ENCODE measurements around the gene GEMIN2.
"Not testable (repeated sequence)": the region's sequence is repeated elsewhere in the genome, so short reads cannot be mapped to it uniquely, and the experiment has no call there.

The GEMIN2 gene

DNA sequence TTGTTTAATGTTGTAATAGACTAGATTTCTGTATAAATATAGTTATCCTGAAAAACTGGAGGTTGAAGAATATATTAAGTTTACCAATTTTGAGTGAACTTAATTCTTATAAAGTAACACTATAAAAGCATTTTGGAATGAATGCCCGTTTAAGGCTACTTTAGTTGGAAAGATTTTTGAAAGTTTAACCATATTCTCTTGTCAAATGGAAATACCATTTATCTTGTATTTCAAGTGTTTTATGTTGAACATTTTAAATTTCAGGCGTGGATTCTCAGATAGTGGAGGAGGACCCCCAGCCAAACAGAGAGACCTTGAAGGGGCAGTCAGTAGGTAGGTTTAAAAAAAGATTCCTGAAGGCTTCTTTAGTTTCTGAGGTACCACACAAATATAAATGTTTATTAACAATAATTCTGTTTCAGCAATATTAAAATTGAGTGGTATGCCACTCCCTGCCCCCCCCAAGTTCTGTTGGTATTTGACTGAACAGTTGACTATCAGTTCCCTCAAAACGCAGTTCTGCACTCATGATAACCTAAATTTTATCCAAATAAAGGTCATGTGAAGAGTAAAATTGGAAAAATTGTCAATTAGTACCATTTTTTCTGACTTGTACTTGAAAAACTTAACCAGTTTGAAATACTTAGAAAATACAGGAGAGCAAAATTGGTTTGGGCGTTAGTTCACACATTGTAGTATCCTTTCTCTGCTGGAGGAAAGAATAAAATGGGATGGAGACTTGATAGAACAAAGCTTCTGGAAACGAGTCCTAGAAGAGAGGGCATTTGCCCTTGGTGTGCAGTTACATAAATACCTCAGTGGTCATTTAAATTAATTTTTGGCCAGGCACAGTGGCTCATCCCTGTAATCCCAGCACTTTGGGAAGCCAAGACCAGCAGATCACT, 62.4 kb downstream of the GEMIN2 start:
- DNase-seq (ENCODE audit: low read depth), result no peak

DNA sequence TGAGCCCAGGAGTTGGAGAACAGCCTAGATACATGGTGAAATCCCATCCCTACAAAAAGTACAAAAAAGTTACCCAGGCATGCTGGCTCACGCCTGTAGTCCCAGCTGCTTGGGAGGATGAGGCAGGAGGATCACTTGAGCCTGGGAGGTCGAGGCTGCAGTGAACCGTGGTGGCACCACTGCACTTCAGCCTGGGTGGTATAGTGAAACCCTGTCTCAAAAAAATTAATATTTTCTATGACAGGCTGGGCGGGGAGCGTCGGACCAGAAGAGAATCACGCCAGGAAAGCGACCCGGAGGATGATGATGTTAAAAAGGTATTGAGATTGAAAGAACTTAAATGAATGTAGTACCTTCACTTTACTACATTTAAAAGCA, 63.0 kb downstream of the GEMIN2 start:
- no peak for DNase-seq (ENCODE audit: low read depth)

DNA sequence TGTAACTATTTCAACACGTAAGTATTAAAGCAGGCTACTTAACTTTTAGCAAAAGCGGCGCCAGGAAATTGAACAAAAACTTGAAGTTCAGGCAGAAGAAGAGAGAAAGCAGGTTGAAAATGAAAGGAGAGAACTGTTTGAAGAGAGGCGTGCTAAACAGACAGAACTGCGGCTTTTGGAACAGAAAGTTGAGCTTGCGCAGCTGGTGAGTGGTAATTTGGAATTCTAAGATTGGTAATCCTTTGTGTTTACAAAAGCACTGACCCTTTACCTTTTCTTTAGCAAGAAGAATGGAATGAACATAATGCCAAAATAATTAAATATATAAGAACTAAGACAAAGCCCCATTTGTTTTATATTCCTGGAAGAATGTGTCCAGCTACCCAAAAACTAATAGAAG, 64.9 kb downstream of the GEMIN2 start:
- no peak for DNase-seq (ENCODE audit: low read depth)

DNA sequence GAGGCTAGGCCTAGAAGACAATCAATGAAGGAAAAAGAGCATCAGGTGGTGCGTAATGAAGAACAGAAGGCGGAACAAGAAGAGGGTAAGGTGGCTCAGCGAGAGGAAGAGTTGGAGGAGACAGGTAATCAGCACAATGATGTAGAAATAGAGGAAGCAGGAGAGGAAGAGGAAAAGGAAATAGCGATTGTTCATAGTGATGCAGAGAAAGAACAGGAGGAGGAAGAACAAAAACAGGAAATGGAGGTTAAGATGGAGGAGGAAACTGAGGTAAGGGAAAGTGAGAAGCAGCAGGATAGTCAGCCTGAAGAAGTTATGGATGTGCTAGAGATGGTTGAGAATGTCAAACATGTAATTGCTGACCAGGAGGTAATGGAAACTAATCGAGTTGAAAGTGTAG, 66.4 kb downstream of the GEMIN2 start:
- no peak for DNase-seq (ENCODE audit: low read depth)

DNA sequence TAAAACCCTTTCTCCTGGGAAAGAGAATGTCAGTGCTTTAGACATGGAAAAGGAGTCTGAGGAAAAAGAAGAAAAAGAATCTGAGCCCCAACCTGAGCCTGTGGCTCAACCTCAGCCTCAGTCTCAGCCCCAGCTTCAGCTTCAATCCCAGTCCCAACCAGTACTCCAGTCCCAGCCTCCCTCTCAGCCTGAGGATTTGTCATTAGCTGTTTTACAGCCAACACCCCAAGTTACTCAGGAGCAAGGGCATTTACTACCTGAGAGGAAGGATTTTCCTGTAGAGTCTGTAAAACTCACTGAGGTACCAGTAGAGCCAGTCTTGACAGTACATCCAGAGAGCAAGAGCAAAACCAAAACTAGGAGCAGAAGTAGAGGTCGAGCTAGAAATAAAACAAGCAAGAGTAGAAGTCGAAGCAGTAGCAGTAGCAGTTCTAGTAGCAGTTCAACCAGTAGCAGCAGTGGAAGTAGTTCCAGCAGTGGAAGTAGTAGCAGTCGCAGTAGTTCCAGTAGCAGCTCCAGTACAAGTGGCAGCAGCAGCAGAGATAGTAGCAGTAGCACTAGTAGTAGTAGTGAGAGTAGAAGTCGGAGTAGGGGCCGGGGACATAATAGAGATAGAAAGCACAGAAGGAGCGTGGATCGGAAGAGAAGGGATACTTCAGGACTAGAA, 67.0 kb downstream of the GEMIN2 start:
- DNase-seq (ENCODE audit: low read depth), result no peak

DNA sequence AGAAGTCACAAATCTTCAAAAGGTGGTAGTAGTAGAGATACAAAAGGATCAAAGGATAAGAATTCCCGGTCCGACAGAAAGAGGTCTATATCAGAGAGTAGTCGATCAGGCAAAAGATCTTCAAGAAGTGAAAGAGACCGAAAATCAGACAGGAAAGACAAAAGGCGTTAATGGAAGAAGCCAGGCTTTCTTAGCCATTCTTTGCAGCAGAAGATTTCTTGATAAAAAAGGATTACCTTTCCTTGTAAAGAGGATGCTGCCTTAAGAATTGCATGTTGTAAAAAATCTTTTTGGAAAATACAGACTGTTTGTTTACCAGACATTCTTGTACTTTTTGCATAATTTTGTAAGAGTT, 67.5 kb downstream of the GEMIN2 start:
- DNase-seq (ENCODE audit: low read depth), result no peak

DNA sequence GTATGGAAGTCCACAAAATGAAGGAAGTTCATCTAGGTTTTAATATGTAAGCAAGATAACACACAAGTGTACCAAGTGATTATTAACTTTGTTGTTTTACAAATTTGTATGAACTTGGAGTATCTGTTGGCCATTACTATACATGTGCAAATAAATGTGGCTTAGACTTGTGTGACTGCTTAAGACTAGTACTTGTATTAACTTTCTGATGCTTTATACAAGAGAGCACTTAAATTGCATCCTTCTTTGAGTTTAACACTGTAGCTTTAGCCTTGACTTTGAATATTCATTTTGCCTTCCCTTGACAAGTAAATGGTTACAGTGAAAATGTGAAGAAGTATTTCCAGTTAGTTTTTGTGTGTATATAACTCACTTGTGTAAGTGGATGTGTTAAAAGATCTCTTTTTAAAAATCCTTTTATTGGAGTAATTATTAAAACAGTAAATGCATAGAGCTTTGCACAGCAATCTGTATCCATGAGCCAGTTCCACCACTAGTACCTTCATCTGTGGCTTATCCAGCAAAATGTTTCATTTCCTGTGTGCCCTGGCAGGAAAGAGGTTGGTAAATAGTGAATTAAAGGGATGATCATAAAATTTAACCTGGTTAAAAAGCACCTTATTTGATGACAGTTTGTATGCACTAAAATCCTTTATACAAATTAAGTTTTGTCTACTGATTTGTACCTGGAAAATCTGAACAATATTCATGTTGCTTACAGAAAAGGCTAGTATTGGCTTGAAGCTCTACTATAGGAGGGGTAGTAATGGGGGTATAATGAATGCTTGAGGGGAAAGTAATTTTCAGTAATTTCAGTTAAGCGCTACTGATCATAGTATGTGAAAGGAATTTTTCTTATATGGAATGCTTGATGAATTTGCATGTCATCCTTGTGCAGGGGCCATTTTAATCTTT, 68.9 kb downstream of the GEMIN2 start:
- no peak for DNase-seq (ENCODE audit: low read depth)

DNA sequence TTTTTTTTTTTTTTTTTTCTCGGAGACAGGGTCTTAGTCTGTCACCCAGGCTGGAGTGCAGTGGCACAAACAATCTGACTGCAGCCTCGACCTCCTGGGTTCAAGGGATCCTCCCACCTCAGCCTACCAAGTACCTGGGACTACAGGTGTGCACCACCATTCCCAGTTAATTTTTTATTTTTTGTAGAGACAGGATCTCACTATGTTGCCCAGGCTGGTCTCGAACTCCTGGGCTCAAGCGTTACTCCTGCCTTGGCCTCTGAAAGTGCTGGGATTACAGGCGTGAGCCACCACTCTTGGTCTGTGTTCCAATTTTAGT, 69.5 kb downstream of the GEMIN2 start:
- DNase-seq (ENCODE audit: low read depth), result not testable (repeated sequence)

DNA sequence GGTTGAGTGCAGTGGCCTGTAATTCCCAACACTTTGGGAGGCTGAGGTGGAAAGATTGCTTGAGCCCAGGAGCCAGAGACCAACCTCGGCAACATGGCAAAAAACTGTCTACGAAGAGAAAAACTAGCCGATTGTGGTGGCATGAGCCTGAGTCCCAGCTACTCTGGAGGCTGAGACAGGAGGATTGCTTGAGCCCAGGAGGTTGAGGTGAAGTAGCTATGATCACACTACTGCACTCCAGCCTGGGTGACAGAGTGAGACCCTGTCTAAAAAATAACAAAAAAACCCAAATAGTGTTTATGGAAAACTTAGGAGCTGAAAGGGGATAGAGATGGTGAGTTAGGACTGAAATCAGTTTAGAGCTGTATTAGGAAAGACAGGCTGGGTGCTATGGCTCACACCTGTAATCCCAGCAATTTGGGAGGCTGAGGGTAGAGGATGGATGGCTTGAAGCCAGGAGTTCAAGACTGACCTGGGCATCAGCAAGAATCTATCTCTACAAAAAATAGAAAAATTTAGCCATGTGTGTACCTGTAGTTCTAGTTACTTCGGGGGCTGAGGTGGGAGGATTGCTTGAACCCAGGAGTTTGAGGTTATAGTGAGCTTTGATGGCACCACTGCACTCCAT, 70.6 kb downstream of the GEMIN2 start:
- no peak for DNase-seq (ENCODE audit: low read depth)

DNA sequence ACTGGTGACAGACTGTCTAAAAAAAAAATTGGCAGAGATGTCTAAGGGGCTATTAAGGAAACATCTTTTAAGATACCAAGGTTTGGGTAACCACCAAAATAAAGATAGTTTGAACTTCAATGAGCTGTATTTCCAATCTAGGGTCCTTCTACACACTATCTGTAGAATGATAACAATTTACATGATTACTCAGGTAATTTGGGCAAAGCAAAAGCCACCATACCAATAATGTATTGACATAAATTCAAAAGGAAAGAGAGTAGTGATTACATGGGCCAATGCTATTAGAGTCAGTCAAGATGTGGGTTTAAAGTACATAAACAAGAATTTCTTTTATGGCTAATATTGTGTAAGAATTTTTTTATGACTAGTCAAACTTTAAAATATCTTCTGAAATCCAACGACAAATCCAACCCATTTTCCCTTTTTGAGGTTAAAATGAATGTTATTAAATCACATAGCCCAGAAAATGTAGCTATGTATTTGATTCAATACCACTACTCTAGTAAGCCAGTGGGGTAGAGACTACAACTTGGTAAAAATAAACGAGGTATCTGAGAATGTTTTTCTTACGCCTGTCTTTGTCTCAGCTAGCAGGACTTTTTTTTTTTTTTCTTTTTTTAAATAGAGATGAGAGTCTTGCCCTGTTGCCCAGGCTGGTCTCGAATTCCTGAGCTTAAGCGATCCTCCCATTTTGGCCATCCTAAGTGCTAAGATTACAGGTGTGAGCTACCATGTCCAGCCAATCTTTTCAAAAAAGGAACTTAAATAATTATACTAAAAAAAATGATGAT, 71.3 kb downstream of the GEMIN2 start:
- DNase-seq (ENCODE audit: low read depth), result no peak
